KMS-11 (cell line): ENCODE results near the gene ZNF785.
A peak's percentile ranks its signal among the peaks of the same experiment; 100 is the strongest.

Source experiments
- H2AFZ ChIP-seq: fragments of 200-600 bp; sonication (generic); 2 replicates; pipeline ENCODE4 v1.6.1; 2016; ENCODE audit warnings: antibody characterized with exemption, mixed run types, low read depth
- H3K27ac ChIP-seq: fragments of 200-600 bp; sonication (generic); 2 replicates; pipeline ENCODE4 v1.6.1; 2016; ENCODE audit warnings: mild to moderate bottlenecking, mixed run types
- H3K27me3 ChIP-seq: fragments of 200-600 bp; sonication (generic); 2 replicates; pipeline ENCODE4 v1.6.1; 2017; ENCODE audit warnings: mild to moderate bottlenecking, low read depth, mixed run types, moderate library complexity; ENCODE audit not compliant: insufficient read depth
- H3K36me3 ChIP-seq: fragments of 200-600 bp; sonication (generic); 2 replicates; pipeline ENCODE4 v1.6.1; 2017; ENCODE audit warnings: mild to moderate bottlenecking, mixed run types; ENCODE audit not compliant: insufficient read depth
- H3K4me1 ChIP-seq: fragments of 200-600 bp; sonication (generic); 2 replicates; pipeline ENCODE4 v1.6.1; 2016; ENCODE audit warnings: mild to moderate bottlenecking, low read depth, mixed run types; ENCODE audit not compliant: poor library complexity, severe bottlenecking
- H3K4me2 ChIP-seq: fragments of 200-600 bp; sonication (generic); 2 replicates; pipeline ENCODE4 v1.7.0; 2016; ENCODE audit warnings: mild to moderate bottlenecking, mixed run types
- H3K4me3 ChIP-seq: fragments of 200-600 bp; sonication (generic); IDR thresholded peaks from 2 replicates; pipeline ENCODE4 v1.6.1; 2017; ENCODE audit warnings: low read depth, low read length, mixed read lengths; ENCODE audit not compliant: insufficient read depth
- H3K79me2 ChIP-seq: fragments of 200-600 bp; sonication (generic); 2 replicates; pipeline ENCODE4 v1.6.1; 2016; ENCODE audit warnings: low read depth, mixed run types; ENCODE audit not compliant: insufficient read depth
- H3K9ac ChIP-seq: fragments of 200-600 bp; sonication (generic); 2 replicates; pipeline ENCODE4 v1.6.1; 2016; ENCODE audit warnings: mild to moderate bottlenecking, mixed run types
- H4K20me1 ChIP-seq: fragments of 200-600 bp; sonication (generic); 2 replicates; pipeline ENCODE4 v1.6.1; 2016; ENCODE audit warnings: mild to moderate bottlenecking, mixed run types; ENCODE audit not compliant: insufficient read depth
- CTCF ChIP-seq: fragments of 200-600 bp; sonication (generic); conservative IDR thresholded peaks from 2 replicates; pipeline ENCODE4 v1.6.1; 2017; ENCODE audit warnings: low read depth, mild to moderate bottlenecking, antibody characterized with exemption, low read length, moderate library complexity, mixed read lengths

The ZNF785 gene

GRCh38 chr16:30552956-30553355, 32.5 kb downstream of the ZNF785 start:
- TF ChIP-seq CTCF: no peak
- Histone ChIP-seq H3K27me3 (no peaks in the 10 kb centered on the region), H3K27ac (no peak overlapping the region), H3K36me3 (no peaks in the 10 kb centered on the region), H3K4me2 (no peak overlapping the region), H3K9ac (no peak overlapping the region), H3K79me2 (peaks cover 18% of the 10 kb centered on the region), H3K4me3 (no peak overlapping the region), H4K20me1 (no peaks in the 10 kb centered on the region), H2AFZ (no peak overlapping the region), H3K4me1 (peaks cover 23% of the 10 kb centered on the region)

GRCh38 chr16:30551781-30552180, 33.7 kb downstream of the ZNF785 start:
- no peak overlapping the region for H3K4me3 ChIP-seq
- H3K27ac ChIP-seq: peak overlapping the region; percentile 33
- H3K27me3 ChIP-seq: no peaks in the 10 kb centered on the region
- no peaks in the 10 kb centered on the region for H3K36me3 ChIP-seq
- no peaks in the 10 kb centered on the region for H4K20me1 ChIP-seq
- H3K4me1 ChIP-seq: peaks cover 22% of the 10 kb centered on the region
- no peak overlapping the region for H2AFZ ChIP-seq
- no peak for TF ChIP-seq CTCF
- no peak overlapping the region for H3K9ac ChIP-seq
- H3K79me2 ChIP-seq: peaks cover 11% of the 10 kb centered on the region
- H3K4me2 ChIP-seq: peak overlapping the region; percentile 19; the same call in 1 of the 2 replicates

- H3K4me3 ChIP-seq: no peak overlapping the region
- H4K20me1 ChIP-seq: no peaks in the 10 kb centered on the region
- no peaks in the 10 kb centered on the region for H3K27me3 ChIP-seq
- no peak overlapping the region for H3K9ac ChIP-seq
- H3K36me3 ChIP-seq: no peaks in the 10 kb centered on the region
- no peak overlapping the region for H3K4me2 ChIP-seq
- H2AFZ ChIP-seq: no peak overlapping the region
- H3K4me1 ChIP-seq: peaks cover 16% of the 10 kb centered on the region
- no peak overlapping the region for H3K27ac ChIP-seq
- TF ChIP-seq CTCF: no peak
- H3K79me2 ChIP-seq: no peaks in the 10 kb centered on the region
These were observed 36.9 kb downstream of the ZNF785 start for GRCh38 chr16:30548416-30549253.

- H3K36me3 ChIP-seq: no peaks in the 10 kb centered on the region
- H3K4me3 ChIP-seq: no peak overlapping the region
- H2AFZ ChIP-seq: no peak overlapping the region
- H3K9ac ChIP-seq: no peak overlapping the region
- H3K27me3 ChIP-seq: no peaks in the 10 kb centered on the region
- H3K79me2 ChIP-seq: no peaks in the 10 kb centered on the region
- H3K4me1 ChIP-seq: peaks cover 2% of the 10 kb centered on the region
- no peaks in the 10 kb centered on the region for H4K20me1 ChIP-seq
- H3K27ac ChIP-seq: no peak overlapping the region
- TF ChIP-seq CTCF: no peak
- no peak overlapping the region for H3K4me2 ChIP-seq
These were observed 39.4 kb downstream of the ZNF785 start for GRCh38 chr16:30546115-30546514.
